ENCODE measurements around the gene TULP3.

Gene TULP3

GRCh38 chr12:2970744-2971143, 80.1 kb downstream of the TULP3 start:
- DNase-seq (ENCODE audit: low spot score), result no peak

GRCh38 chr12:2973566-2973965, 82.9 kb downstream of the TULP3 start:
- no peak for DNase-seq (ENCODE audit: low spot score)

- DNase-seq (ENCODE audit: low spot score), result no peak
Measured at GRCh38 chr12:2974560-2974971, 83.9 kb downstream of the TULP3 start.

DNA sequence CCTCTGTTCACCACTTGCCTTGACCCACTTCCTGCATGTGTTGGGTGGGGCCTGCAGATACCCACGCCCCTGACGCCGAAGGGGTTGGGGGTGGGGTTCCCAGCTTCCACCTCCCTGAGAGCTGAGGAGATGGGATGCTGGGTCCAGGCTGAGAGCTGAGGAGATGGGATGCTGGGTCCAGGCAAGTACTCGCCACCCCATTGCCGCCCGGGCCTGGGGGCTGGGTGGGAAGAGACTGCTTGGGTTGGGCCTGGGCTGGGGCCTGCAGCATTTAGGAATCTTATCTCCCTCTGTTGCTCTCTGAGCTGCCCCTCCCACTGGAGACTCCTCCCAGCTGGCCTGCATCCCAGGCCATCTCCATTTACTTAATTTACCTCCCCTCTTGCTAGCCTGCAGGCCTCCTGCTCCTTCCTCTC, 85.9 kb downstream of the TULP3 start:
- no peak for DNase-seq (ENCODE audit: low spot score)

- no peak for DNase-seq (ENCODE audit: low spot score)
Measured at GRCh38 chr12:2977776-2978175, 87.1 kb downstream of the TULP3 start.

DNA sequence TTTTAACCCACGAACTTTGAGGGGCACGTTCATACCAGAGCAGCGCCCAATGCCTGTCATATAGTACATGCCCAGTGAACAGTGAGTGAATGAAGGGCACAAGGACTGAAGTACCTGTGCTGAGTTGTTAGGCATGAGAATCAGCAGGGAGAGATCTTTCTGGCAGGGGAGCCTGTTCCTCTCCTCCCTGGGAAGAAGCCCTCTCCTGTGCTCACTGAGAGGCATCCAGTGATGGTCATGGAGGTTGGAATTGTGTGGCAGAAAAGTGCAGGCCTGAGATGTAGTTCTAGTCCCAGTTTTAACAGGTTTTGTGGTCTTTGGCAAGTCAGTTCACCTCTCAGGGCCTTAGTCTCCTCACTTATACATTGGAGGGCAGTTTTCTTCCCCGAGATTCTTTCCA, 89.1 kb downstream of the TULP3 start:
- no peak for DNase-seq (ENCODE audit: low spot score)

DNA sequence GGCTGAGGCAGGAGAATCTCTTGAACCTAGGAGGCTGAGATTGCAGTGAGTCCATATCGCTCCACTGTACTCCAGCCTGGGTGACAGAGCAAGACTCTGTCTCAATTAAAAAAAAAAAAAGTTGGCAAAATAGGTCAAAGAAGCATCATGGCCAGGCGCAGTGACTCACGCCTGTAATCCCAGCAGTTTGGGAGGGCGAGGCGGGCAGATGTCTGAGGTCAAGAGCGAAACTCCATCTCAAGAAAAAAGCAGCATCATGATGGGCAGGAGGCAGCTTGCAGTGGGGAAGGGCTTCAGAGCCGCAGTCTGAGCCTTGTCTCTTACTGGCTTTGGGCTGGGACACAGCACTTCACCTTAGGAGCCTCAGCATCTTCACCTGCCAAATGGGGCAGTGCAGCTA, 89.9 kb downstream of the TULP3 start:
- DNase-seq (ENCODE audit: low spot score), result no peak

- DNase-seq (ENCODE audit: low spot score), result no peak
Measured at GRCh38 chr12:2982361-2982760, 91.7 kb downstream of the TULP3 start.

GRCh38 chr12:2984249-2984648, 93.6 kb downstream of the TULP3 start:
- DNase-seq (ENCODE audit: low spot score), result no peak

DNA sequence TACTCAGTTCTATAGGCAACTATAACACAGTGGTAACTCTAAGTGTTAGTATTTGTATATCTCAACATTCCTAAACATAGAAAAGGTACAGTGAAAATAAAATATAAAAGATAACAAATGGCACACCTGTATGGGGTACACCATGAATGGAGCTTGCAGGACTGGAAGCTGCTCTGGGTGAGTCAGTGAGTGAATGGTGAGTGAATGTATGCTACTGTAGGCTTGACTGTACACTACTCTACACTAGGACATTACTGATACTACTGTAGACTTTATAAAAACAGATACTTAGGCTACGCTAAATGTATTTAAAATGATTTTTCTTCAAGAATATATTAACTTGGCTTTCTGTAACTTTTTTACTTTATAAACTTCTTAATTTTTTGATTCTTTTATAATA, 94.0 kb downstream of the TULP3 start:
- no peak for DNase-seq (ENCODE audit: low spot score)

DNA sequence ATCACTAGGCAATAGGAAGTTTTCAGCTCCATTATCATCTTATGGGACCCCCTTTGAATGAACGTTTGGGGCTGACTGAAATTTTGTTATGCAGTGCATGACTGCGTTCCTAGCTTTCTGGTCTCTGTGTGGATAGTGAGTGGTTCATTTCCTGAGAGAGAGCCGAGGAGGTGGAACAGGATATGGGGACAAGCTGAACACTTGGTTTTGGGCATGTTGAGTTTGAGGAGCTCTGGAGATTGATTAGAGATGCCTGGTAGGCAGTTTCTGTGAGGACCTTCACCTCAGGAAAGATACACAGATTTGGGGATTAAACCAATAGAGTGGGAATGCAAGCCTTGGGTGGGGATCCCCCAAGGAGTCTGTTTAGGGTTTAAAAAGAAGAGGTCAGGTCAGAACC, 96.2 kb downstream of the TULP3 start:
- no peak for DNase-seq (ENCODE audit: low spot score)

GRCh38 chr12:2988494-2988893, 97.8 kb downstream of the TULP3 start:
- DNase-seq (ENCODE audit: low spot score), result no peak

Measured in CD4-positive, alpha-beta T cell treated with Interleukin-2 at 100 ng/mL for 4 hours (primary cell).